ENCODE results near the gene FOXP1. TPM values are rescaled to one million over a fixed set of nuclear protein-coding genes. Genes with fewer than 3 reads are reported as not detected.

Gene FOXP1
- total and polyA plus RNA-seq, 7 experiments from 2014 or later, result 104 to 537 (median 444) TPM

- H3K36me3 Mint-ChIP-seq, result peaks cover 4 to 65% (median 23%) of the 10 kb centered on the region in 5 donors
- H3K27me3 Mint-ChIP-seq, result no peaks in the 10 kb centered on the region
- Histone ChIP-seq H3K4me3 (ENCODE audit: low read length) (no peak overlapping the region), H3K27me3 (ENCODE audit: control insufficient read depth in 2 of 2, insufficient read depth in 2 of 2, low read length in 2 of 2) (no peaks in the 10 kb centered on the region), H3K36me3 (ENCODE audit: control insufficient read depth in 2 of 3, insufficient read depth in 3 of 3, low read length in 3 of 3) (peaks cover 0 to 10% (median 0%) of the 10 kb centered on the region in 3 experiments), H3K27ac (ENCODE audit: low read depth, low read length) (no peak overlapping the region), H3K9me3 (ENCODE audit: control insufficient read depth in 2 of 3, low read length in 3 of 3) (no peaks in the 10 kb centered on the region), H3K4me1 (ENCODE audit: control insufficient read depth in 2 of 2, insufficient read depth in 2 of 2, low read length in 2 of 2) (peaks cover 0 to 36% of the 10 kb centered on the region in 2 donors)
- ATAC-seq (no peak), DNase-seq (no peak)
- peak overlapping the region in 1 of 10 donors; percentile 14 for H3K4me3 Mint-ChIP-seq
- H3K9me3 Mint-ChIP-seq, result peaks cover 0 to 3% (median 0%) of the 10 kb centered on the region in 11 donors
- H3K4me1 Mint-ChIP-seq, result peaks cover 7 to 94% (median 81%) of the 10 kb centered on the region in 7 donors
- ChIA-PET POLR2A (interaction anchor here (0.8 to 1.3 kb wide), 2 partner anchors 10 to 169 kb away, joined by 3 read pairs; no protein-coding TSS in a partner anchor), CTCF (interaction anchor here (0.6 kb wide), 1 partner anchor 27 kb away, joined by 6 read pairs; no protein-coding TSS in a partner anchor)
- intact Hi-C loops (cut with micrococcal nuclease), result loop anchor here in 1 of 2 donors (5.0 kb wide), 2 partner anchors 33 to 258 kb away; no protein-coding TSS in a partner anchor
- H3K27ac Mint-ChIP-seq, result peak overlapping the region in 8 of 9 donors; percentile 52 to 77 (median 68)
These were observed 329.1 kb downstream of the FOXP1 start for GRCh38 chr3:71254281-71255057.

- H3K36me3 ChIP-seq (ENCODE audit: control insufficient read depth in 2 of 3, insufficient read depth in 3 of 3, low read length in 3 of 3), result peaks cover 0 to 9% (median 0%) of the 10 kb centered on the region in 3 experiments
- no peaks in the 10 kb centered on the region for H3K9me3 ChIP-seq (ENCODE audit: control insufficient read depth in 2 of 3, low read length in 3 of 3)
- DNase-seq, result no peak
- peaks cover 3 to 94% (median 81%) of the 10 kb centered on the region in 7 donors for H3K4me1 Mint-ChIP-seq
- peaks cover 0 to 3% (median 0%) of the 10 kb centered on the region in 11 donors for H3K9me3 Mint-ChIP-seq
- H3K4me3 Mint-ChIP-seq, result peak overlapping the region in 2 of 10 donors; percentile 27 to 30
- ChIA-PET POLR2A (interaction anchor here (0.6 kb wide), 1 partner anchor 301 kb away, joined by 4 read pairs; no protein-coding TSS in a partner anchor), CTCF (no interaction called here)
- peaks cover 0 to 32% of the 10 kb centered on the region in 2 donors for H3K4me1 ChIP-seq (ENCODE audit: control insufficient read depth in 2 of 2, insufficient read depth in 2 of 2, low read length in 2 of 2)
- no peaks in the 10 kb centered on the region for H3K27me3 ChIP-seq (ENCODE audit: control insufficient read depth in 2 of 2, insufficient read depth in 2 of 2, low read length in 2 of 2)
- no peak overlapping the region for H3K27ac ChIP-seq (ENCODE audit: low read depth, low read length)
- H3K4me3 ChIP-seq (ENCODE audit: low read length), result no peak overlapping the region
- intact Hi-C loops (cut with micrococcal nuclease), result loop anchor here in 1 of 2 donors (1.0 to 5.0 kb wide), 3 partner anchors 11 to 259 kb away; no protein-coding TSS in a partner anchor
- H3K27me3 Mint-ChIP-seq, result no peaks in the 10 kb centered on the region
- H3K27ac Mint-ChIP-seq, result peak overlapping the region in 5 of 9 donors; percentile 36 to 87 (median 77)
- H3K36me3 Mint-ChIP-seq, result peaks cover 2 to 60% (median 18%) of the 10 kb centered on the region in 5 donors
- no peak for ATAC-seq
These were observed 330.4 kb downstream of the FOXP1 start for GRCh38 chr3:71253169-71253568.

GRCh38 chr3:71252466-71252865 lies 331.1 kb downstream of the FOXP1 start:
- Mint-ChIP-seq H3K36me3 (peaks cover 0 to 58% (median 19%) of the 10 kb centered on the region in 5 donors), H3K27me3 (no peaks in the 10 kb centered on the region), H3K9me3 (peaks cover 0 to 3% (median 0%) of the 10 kb centered on the region in 11 donors), H3K4me1 (peaks cover 2 to 94% (median 81%) of the 10 kb centered on the region in 7 donors), H3K4me3 (peak overlapping the region in 3 of 10 donors; percentile 7 to 30 (median 15)), H3K27ac (peak overlapping the region in 8 of 9 donors; percentile 13 to 87 (median 64))
- ATAC-seq, result peak; percentile 20
- ChIA-PET POLR2A (interaction anchor here (0.8 to 1.1 kb wide), 2 partner anchors 34 to 258 kb away, joined by 3 read pairs; no protein-coding TSS in a partner anchor), CTCF (no interaction called here)
- DNase-seq, result peak in 4 of 9 donors; percentile 7 to 20 (median 14)
- Histone ChIP-seq H3K27me3 (ENCODE audit: control insufficient read depth in 2 of 2, insufficient read depth in 2 of 2, low read length in 2 of 2) (no peaks in the 10 kb centered on the region), H3K36me3 (ENCODE audit: control insufficient read depth in 2 of 3, insufficient read depth in 3 of 3, low read length in 3 of 3) (peaks cover 0 to 5% (median 0%) of the 10 kb centered on the region in 3 experiments), H3K27ac (ENCODE audit: low read depth, low read length) (no peak overlapping the region), H3K4me1 (ENCODE audit: control insufficient read depth in 2 of 2, insufficient read depth in 2 of 2, low read length in 2 of 2) (peaks cover 0 to 32% of the 10 kb centered on the region in 2 donors), H3K9me3 (ENCODE audit: control insufficient read depth in 2 of 3, low read length in 3 of 3) (no peaks in the 10 kb centered on the region), H3K4me3 (ENCODE audit: low read length) (no peak overlapping the region)
- intact Hi-C loops (cut with micrococcal nuclease), result loop anchor here in 1 of 2 donors (5.0 kb wide), 2 partner anchors 35 to 260 kb away; no protein-coding TSS in a partner anchor

- peaks cover 0 to 37% of the 10 kb centered on the region in 2 donors for H3K4me1 ChIP-seq (ENCODE audit: control insufficient read depth in 2 of 2, insufficient read depth in 2 of 2, low read length in 2 of 2)
- peaks cover 0 to 60% (median 17%) of the 10 kb centered on the region in 5 donors for H3K36me3 Mint-ChIP-seq
These were observed 332.3 kb downstream of the FOXP1 start for GRCh38 chr3:71251156-71251775.

GRCh38 chr3:71250026-71250425 lies 333.5 kb downstream of the FOXP1 start:
- no peaks in the 10 kb centered on the region for H3K36me3 ChIP-seq (ENCODE audit: control insufficient read depth in 2 of 3, insufficient read depth in 3 of 3, low read length in 3 of 3)
- no peaks in the 10 kb centered on the region for H3K9me3 ChIP-seq (ENCODE audit: control insufficient read depth in 2 of 3, low read length in 3 of 3)
- intact Hi-C loops (cut with micrococcal nuclease), result loop anchor here in 1 of 2 donors (2.0 to 5.0 kb wide), 3 partner anchors 15 to 262 kb away; no protein-coding TSS in a partner anchor
- Mint-ChIP-seq H3K4me3 (peak overlapping the region in 4 of 10 donors; percentile 14 to 37 (median 28)), H3K9me3 (peaks cover 0 to 3% (median 0%) of the 10 kb centered on the region in 11 donors), H3K27ac (peak overlapping the region in 7 of 9 donors; percentile 21 to 92 (median 69)), H3K4me1 (peaks cover 2 to 96% (median 85%) of the 10 kb centered on the region in 7 donors), H3K36me3 (peaks cover 0 to 56% (median 17%) of the 10 kb centered on the region in 5 donors), H3K27me3 (no peaks in the 10 kb centered on the region)
- no peaks in the 10 kb centered on the region for H3K27me3 ChIP-seq (ENCODE audit: control insufficient read depth in 2 of 2, insufficient read depth in 2 of 2, low read length in 2 of 2)
- no peak overlapping the region for H3K4me3 ChIP-seq (ENCODE audit: low read length)
- DNase-seq (no peak), ATAC-seq (no peak)
- ChIA-PET POLR2A (interaction anchor here (0.5 kb wide), 1 partner anchor 17 kb away, joined by 3 read pairs; no protein-coding TSS in a partner anchor), CTCF (no interaction called here)
- H3K27ac ChIP-seq (ENCODE audit: low read depth, low read length), result no peak overlapping the region
- H3K4me1 ChIP-seq (ENCODE audit: control insufficient read depth in 2 of 2, insufficient read depth in 2 of 2, low read length in 2 of 2), result peaks cover 0 to 41% of the 10 kb centered on the region in 2 donors

More at GRCh38 chr3:71251156-71251775, 332.3 kb downstream of the FOXP1 start:
- DNase-seq (no peak), ATAC-seq (no peak)
- H3K27me3 Mint-ChIP-seq, result no peaks in the 10 kb centered on the region
- H3K27ac ChIP-seq (ENCODE audit: low read depth, low read length), result no peak overlapping the region
- peaks cover 0 to 3% (median 0%) of the 10 kb centered on the region in 11 donors for H3K9me3 Mint-ChIP-seq
- ChIA-PET POLR2A (interaction anchor here (1.1 kb wide), 1 partner anchor 26 kb away, joined by 3 read pairs; no protein-coding TSS in a partner anchor), CTCF (interaction anchor here (0.6 to 0.7 kb wide), 2 partner anchors 11 to 34 kb away, joined by 3 read pairs; no protein-coding TSS in a partner anchor)
- peaks cover 2 to 95% (median 84%) of the 10 kb centered on the region in 7 donors for H3K4me1 Mint-ChIP-seq
- H3K9me3 ChIP-seq (ENCODE audit: control insufficient read depth in 2 of 3, low read length in 3 of 3), result no peaks in the 10 kb centered on the region
- H3K4me3 ChIP-seq (ENCODE audit: low read length), result no peak overlapping the region
- no peaks in the 10 kb centered on the region for H3K36me3 ChIP-seq (ENCODE audit: control insufficient read depth in 2 of 3, insufficient read depth in 3 of 3, low read length in 3 of 3)
- H3K4me3 Mint-ChIP-seq, result peak overlapping the region in 3 of 10 donors; percentile 9 to 33 (median 30)
- H3K27me3 ChIP-seq (ENCODE audit: control insufficient read depth in 2 of 2, insufficient read depth in 2 of 2, low read length in 2 of 2), result no peaks in the 10 kb centered on the region
- intact Hi-C loops (cut with micrococcal nuclease), result loop anchor here in 1 of 2 donors (2.0 to 5.0 kb wide), 3 partner anchors 14 to 261 kb away; no protein-coding TSS in a partner anchor
- peak overlapping the region in 8 of 9 donors; percentile 13 to 87 (median 66) for H3K27ac Mint-ChIP-seq

All from naive thymus-derived CD4-positive, alpha-beta T cell (primary cell).